Natural killer cell (primary cell): ENCODE results near the gene TAT. TPM values are rescaled to one million over a fixed set of nuclear protein-coding genes. Genes with fewer than 3 reads are reported as not detected.

Source experiments
- ATAC-seq, 3 donors: fragments of 150-1000 bp in 2 of 3; fragments of 200-7000 bp in 1 of 3; cut with Tn5 transposase; 1 replicate in 1 of 3; 2 replicates in 2 of 3; pipeline ENCODE4 v1.10.0; 2021; ENCODE audit warnings: mild to moderate bottlenecking in 2 of 3, moderate library complexity in 2 of 3
- DNase-seq, 2 donors: peaks; one replicate each; pipeline versions ENCODE4 v3.0.0 to v3.0.0-alpha.2; 2013 to 2021; ENCODE audit warnings: mixed read lengths in 1 of 2
- H3K27ac ChIP-seq: one replicate; pipeline ENCODE4 v1.5.1; 2013; ENCODE audit warnings: mild to moderate bottlenecking, low read length
- H3K27me3 ChIP-seq: one replicate; pipeline ENCODE4 v1.6.1; 2013; ENCODE audit warnings: low read length; ENCODE audit not compliant: control insufficient read depth, insufficient read depth
- H3K36me3 ChIP-seq: one replicate; pipeline ENCODE4 v1.6.1; 2013; ENCODE audit warnings: low read length; ENCODE audit not compliant: control insufficient read depth, insufficient read depth
- H3K4me1 ChIP-seq: one replicate; pipeline ENCODE4 v1.6.1; 2013; ENCODE audit warnings: low read length; ENCODE audit not compliant: control insufficient read depth, insufficient read depth
- H3K4me3 ChIP-seq: one replicate; pipeline ENCODE4 v1.5.1; 2013; ENCODE audit warnings: low read length
- H3K9me3 ChIP-seq: one replicate; pipeline ENCODE4 v1.6.1; 2013; ENCODE audit warnings: low read length; ENCODE audit not compliant: control insufficient read depth, insufficient read depth
- H3K27ac Mint-ChIP-seq, 2 donors: one replicate each; pipeline ENCODE4 v1.8.0; 2022; ENCODE audit warnings: mild to moderate bottlenecking in 2 of 2, mixed read lengths in 2 of 2, moderate library complexity in 1 of 2
- H3K27me3 Mint-ChIP-seq, 2 donors: one replicate each; pipeline ENCODE4 v1.8.0; 2022; ENCODE audit warnings: low read depth in 2 of 2, mixed read lengths in 2 of 2
- H3K36me3 Mint-ChIP-seq: one replicate; pipeline ENCODE4 v1.8.0; 2022; ENCODE audit warnings: mixed read lengths
- H3K4me1 Mint-ChIP-seq, 2 donors: one replicate each; pipeline ENCODE4 v1.8.0; 2022; ENCODE audit warnings: mixed read lengths in 2 of 2
- H3K4me3 Mint-ChIP-seq: one replicate; pipeline ENCODE4 v1.8.0; 2022; ENCODE audit warnings: mild to moderate bottlenecking, moderate library complexity, mixed read lengths
- H3K9me3 Mint-ChIP-seq, 2 donors: one replicate each; pipeline ENCODE4 v1.8.0; 2022; ENCODE audit warnings: mixed read lengths in 2 of 2
- CTCF ChIP-seq: fragments of 200-600 bp; IDR thresholded peaks from one replicate; pipeline ENCODE4 v1.8.0; 2022; ENCODE audit warnings: antibody characterized with exemption
- WGBS: methylation state at CpG from one replicate; pipeline ENCODE4 v1.1.7; 2013; ENCODE audit warnings: missing lambda C conversion rate; ENCODE audit not compliant: insufficient coverage; 5-methylcytosine and 5-hydroxymethylcytosine counted together
- intact Hi-C: fragments of 100-400 bp; cut with micrococcal nuclease; formaldehyde crosslinking; loops from one replicate; pipeline ENCODE4 v1.14.2; 2022
- total RNA-seq, 4 donors: library from RNA; stranded (reverse); fragments of 120-200 nt in 1 of 4; gene quantifications; one replicate each; pipeline versions ENCODE4 v1.2.3 to v1.2.4, GENCODE V29; 2013 to 2022

Gene TAT
- total RNA-seq, 3 donors from 2014 or later (not counting 1 experiment from before 2014, with no cell fraction given) = not detected

DNA sequence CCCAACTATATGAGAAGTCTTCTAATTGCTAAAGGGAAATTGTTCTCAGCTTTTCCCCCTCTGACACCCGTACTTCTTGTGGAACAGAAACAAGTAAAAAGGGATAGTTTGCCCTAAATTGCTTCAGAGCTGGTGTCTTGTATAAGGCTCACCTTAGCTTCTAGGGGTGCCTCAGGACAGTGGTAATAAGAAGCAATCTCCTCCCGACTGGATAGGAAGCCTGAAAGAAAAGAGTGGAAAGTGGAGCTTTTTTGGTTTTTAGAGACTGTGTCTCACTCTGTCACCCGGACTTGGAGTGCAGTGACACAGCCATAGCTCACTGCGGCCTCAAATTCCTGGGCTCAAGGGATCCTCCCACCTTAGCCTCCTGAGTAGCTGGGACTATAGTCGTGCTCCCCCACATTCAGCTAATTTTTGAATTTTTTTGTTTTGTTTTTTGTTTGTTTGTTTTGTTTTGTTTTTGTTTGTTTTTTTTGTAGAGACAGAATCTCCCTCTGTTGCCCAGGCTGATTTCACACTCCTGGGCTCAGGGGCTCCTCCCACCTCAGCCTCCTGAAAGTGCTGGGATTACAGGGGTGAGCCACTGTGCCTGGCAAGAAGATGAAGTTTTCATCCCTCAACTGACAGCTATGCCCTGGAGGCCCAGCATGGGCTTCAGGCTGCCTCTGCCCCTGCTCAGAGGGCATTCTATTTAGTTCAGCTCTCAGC is 3.4 kb downstream of the TAT start:
- Mint-ChIP-seq H3K27ac (no peak overlapping the region), H3K27me3 (peaks cover 12 to 29% of the 10 kb centered on the region in 2 donors), H3K4me1 (no peaks in the 10 kb centered on the region), H3K36me3 (no peaks in the 10 kb centered on the region), H3K4me3 (no peak overlapping the region), H3K9me3 (no peaks in the 10 kb centered on the region)
- Histone ChIP-seq H3K27ac (no peak overlapping the region), H3K27me3 (no peaks in the 10 kb centered on the region), H3K36me3 (no peaks in the 10 kb centered on the region), H3K4me3 (no peak overlapping the region), H3K4me1 (no peaks in the 10 kb centered on the region), H3K9me3 (no peaks in the 10 kb centered on the region)
- DNase-seq = no peak
- no peak for TF ChIP-seq CTCF
- ATAC-seq = no peak
- 86% methylated on average over 4 of the region's 5 CpGs for WGBS
- intact Hi-C loops = no loop called here

- Histone ChIP-seq H3K9me3 (no peaks in the 10 kb centered on the region), H3K27me3 (no peaks in the 10 kb centered on the region), H3K27ac (no peak overlapping the region), H3K36me3 (no peaks in the 10 kb centered on the region), H3K4me1 (no peaks in the 10 kb centered on the region), H3K4me3 (no peak overlapping the region)
- Mint-ChIP-seq H3K9me3 (no peaks in the 10 kb centered on the region), H3K27ac (no peak overlapping the region), H3K36me3 (no peaks in the 10 kb centered on the region), H3K4me1 (no peaks in the 10 kb centered on the region), H3K4me3 (no peak overlapping the region), H3K27me3 (peaks cover 12 to 26% of the 10 kb centered on the region in 2 donors)
- intact Hi-C loops = no loop called here
- no peak for DNase-seq
- 82% methylated on average over 3 of the region's 3 CpGs for WGBS
- no peak for TF ChIP-seq CTCF
- ATAC-seq = no peak
These were observed 4.3 kb downstream of the TAT start for GRCh38 chr16:71572497-71573116.

DNA sequence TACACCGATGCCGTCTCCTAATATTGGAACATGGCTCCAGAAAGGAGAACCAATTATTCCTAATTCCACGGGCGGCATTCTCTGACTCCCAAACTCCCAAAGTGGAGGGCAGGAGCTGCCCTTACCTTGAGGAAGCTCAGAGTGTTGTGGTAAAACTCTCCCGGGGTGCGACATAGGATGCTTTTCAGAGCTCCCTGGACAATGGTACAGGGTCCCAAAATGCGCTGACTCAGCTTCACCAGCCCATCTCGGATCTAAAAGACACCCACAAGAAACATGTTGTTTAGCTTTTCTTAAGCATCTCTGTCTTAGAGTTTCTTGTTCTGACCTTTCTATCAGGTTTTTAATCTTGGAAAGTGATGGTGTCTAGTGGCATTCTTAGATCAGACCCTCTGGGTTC is 6.7 kb downstream of the TAT start:
- WGBS = 95% methylated on average over 8 of the region's 8 CpGs
- no peak for TF ChIP-seq CTCF
- ATAC-seq = no peak
- peaks cover 10 to 11% of the 10 kb centered on the region in 2 donors for H3K4me1 Mint-ChIP-seq
- no peaks in the 10 kb centered on the region for H3K9me3 ChIP-seq
- H3K36me3 Mint-ChIP-seq = no peaks in the 10 kb centered on the region
- H3K27me3 Mint-ChIP-seq = peaks cover 2 to 9% of the 10 kb centered on the region in 2 donors
- H3K4me3 Mint-ChIP-seq = no peak overlapping the region
- H3K27me3 ChIP-seq = no peaks in the 10 kb centered on the region
- H3K4me3 ChIP-seq = no peak overlapping the region
- no peak for DNase-seq
- no peak overlapping the region for H3K27ac Mint-ChIP-seq
- peaks cover 7% of the 10 kb centered on the region for H3K4me1 ChIP-seq
- no peak overlapping the region for H3K27ac ChIP-seq
- intact Hi-C loops = no loop called here
- no peaks in the 10 kb centered on the region for H3K36me3 ChIP-seq
- no peaks in the 10 kb centered on the region for H3K9me3 Mint-ChIP-seq
